K562 (cell line): Measurements from ENCODE around the gene PGBD4. TPM values are rescaled to one million over a fixed set of nuclear protein-coding genes. Genes with fewer than 3 reads are reported as not detected.

Experiments
- ATAC-seq: fragments of 200-7000 bp; cut with Tn5 transposase; 3 replicates; pipeline ENCODE4 v1.9.1; 2020; ENCODE audit warnings: moderate library complexity
- BruUV-seq: library from RNA; stranded (reverse); fragments of 400-500 nt; replicated peaks from 2 replicates; lab custom pipeline; 2021; lab: Mats Ljungman, UMichigan
- CTCF ChIA-PET: fragments of 300-600 bp; formaldehyde crosslinking; extraction: SDS; loops from one replicate; lab custom pipeline; 2021; ENCODE audit warnings: low intra/inter-chr PET ratio; lab: Yijun Ruan, JAX
- POLR2A ChIA-PET: fragments of 300-600, 350-650 bp; sonication (Branson Sonifier 250); formaldehyde crosslinking; extraction: SDS; loops from one replicate; lab custom pipeline; 2021; ENCODE audit warnings: antibody characterized with exemption, inconsistent platforms; lab: Yijun Ruan, JAX
- DNase-seq, 4 experiments: peaks; one replicate each; pipeline versions ENCODE4 v3.0.0 to v3.0.0-alpha.2; 2011 to 2018; ENCODE audit warnings: low spot score in 3 of 4, mixed read lengths in 3 of 4; ENCODE audit errors: extremely low read depth in 1 of 4
- FAIRE-seq: peaks from 2 replicates; lab custom pipeline; 2011; peaks lifted over from hg19 to GRCh38; lab: Jason Lieb, UNC
- H2AFZ ChIP-seq: 2 replicates; pipeline ENCODE4 v1.6.0; 2011; ENCODE audit warnings: low read depth, low read length, control low read depth, inconsistent platforms
- H3K27ac ChIP-seq: fragments of 200-600 bp; 3 replicates; pipeline ENCODE4 v1.8.0; 2011; ENCODE audit warnings: low read depth, mild to moderate bottlenecking, control low read depth, inconsistent platforms, low read length, moderate library complexity, mixed read lengths; ENCODE audit errors: extremely low read depth
- H3K27me3 ChIP-seq, 2 experiments: fragments of 300-600 bp in 1 of 2; 2 replicates in 1 of 2; 3 replicates in 1 of 2; pipeline versions ENCODE4 v1.6.0 to v1.8.0; 2011; ENCODE audit warnings: inconsistent platforms in 2 of 2, low read length in 2 of 2, mild to moderate bottlenecking in 1 of 2, mixed read lengths in 1 of 2, moderate library complexity in 1 of 2; ENCODE audit not compliant: control insufficient read depth in 2 of 2, insufficient read depth in 2 of 2
- H3K36me3 ChIP-seq: fragments of 300-600 bp; 3 replicates; pipeline ENCODE4 v1.8.0; 2011; ENCODE audit warnings: mild to moderate bottlenecking, low read length, inconsistent platforms; ENCODE audit not compliant: control insufficient read depth, insufficient read depth
- H3K4me1 ChIP-seq, 2 experiments: fragments of 200-600 bp in 1 of 2; replicated peaks in 1 of 2; 2 replicates in 1 of 2; 3 replicates in 1 of 2; pipeline versions ENCODE4 v1.5.1 to v1.8.0; 2011; ENCODE audit warnings: inconsistent platforms in 2 of 2, low read length in 2 of 2, mild to moderate bottlenecking in 1 of 2, mixed read lengths in 1 of 2, moderate library complexity in 1 of 2; ENCODE audit not compliant: control insufficient read depth in 2 of 2, insufficient read depth in 2 of 2
- H3K4me2 ChIP-seq: 2 replicates; pipeline ENCODE4 v1.6.1; 2011; ENCODE audit warnings: low read length, control low read depth, inconsistent platforms, mixed read lengths; ENCODE audit not compliant: insufficient read depth
- H3K4me3 ChIP-seq: fragments of 200-600 bp; sonication (generic), shearing (Covaris generic); 2 replicates; pipeline ENCODE4 v1.5.1; 2016; ENCODE audit warnings: control low read depth, inconsistent platforms
- H3K79me2 ChIP-seq: fragments of 200-600 bp; 3 replicates; pipeline ENCODE4 v1.8.0; 2011; ENCODE audit warnings: low read length, inconsistent platforms; ENCODE audit not compliant: control insufficient read depth, insufficient read depth
- H3K9ac ChIP-seq, 2 experiments: 2 replicates each; pipeline versions ENCODE4 v1.6.0 to v1.6.1; 2011; ENCODE audit warnings: low read depth in 2 of 2, low read length in 2 of 2, control low read depth in 1 of 2, inconsistent platforms in 1 of 2, mild to moderate bottlenecking in 1 of 2, mixed read lengths in 1 of 2; ENCODE audit not compliant: insufficient read depth in 1 of 2
- H3K9me1 ChIP-seq: one replicate; pipeline ENCODE4 v1.6.0; 2011; ENCODE audit warnings: inconsistent platforms, mild to moderate bottlenecking, low read length, moderate library complexity; ENCODE audit not compliant: control insufficient read depth, insufficient read depth
- H3K9me3 ChIP-seq: replicated peaks from 2 replicates; pipeline ENCODE4 v1.5.1; 2011; ENCODE audit warnings: low read depth, low read length, inconsistent platforms; ENCODE audit not compliant: control insufficient read depth, insufficient read depth
- H4K20me1 ChIP-seq: replicated peaks from 2 replicates; pipeline ENCODE4 v1.6.1; 2011; ENCODE audit warnings: low read length, inconsistent platforms, mixed read lengths; ENCODE audit not compliant: control insufficient read depth, insufficient read depth
- ATF7 ChIP-seq: fragments of 450-650 bp; IDR thresholded peaks from 2 replicates; pipeline ENCODE4 v1.7.1; 2014; ENCODE audit warnings: mild to moderate bottlenecking, moderate library complexity
- CHD7 ChIP-seq: fragments of 200-600 bp; sonication (generic); IDR thresholded peaks from one replicate; pipeline ENCODE4 v1.6.1; 2012; ENCODE audit warnings: mild to moderate bottlenecking, low read depth, low read length, inconsistent platforms
- FOXA1 ChIP-seq: fragments of 450-650 bp; IDR thresholded peaks from 2 replicates; pipeline ENCODE4 v1.6.1; 2016; ENCODE audit warnings: mild to moderate bottlenecking, borderline replicate concordance
- FOXJ2 ChIP-seq: fragments of 200-800 bp; sonication (Bioruptor generic); IDR thresholded peaks from 2 replicates; pipeline ENCODE4 v1.6.1; 2016; ENCODE audit warnings: missing genetic modification characterization, missing compliant biosample characterization
- IRF1 ChIP-seq: sonication (generic); formaldehyde crosslinking; IDR thresholded peaks from 2 replicates; pipeline ENCODE4 v1.8.0; 2022; ENCODE audit warnings: missing genetic modification reagents, mild to moderate bottlenecking, borderline replicate concordance
- IRF2 ChIP-seq: sonication (generic); formaldehyde crosslinking; IDR thresholded peaks from 2 replicates; pipeline ENCODE4 v1.8.1; 2022; ENCODE audit warnings: mild to moderate bottlenecking, missing genetic modification reagents
- JUN ChIP-seq, 2 experiments: sonication (generic) in 1 of 2; formaldehyde crosslinking in 1 of 2; IDR thresholded peaks; 2 replicates each; pipeline versions ENCODE4 v1.6.1 to v1.8.0; 2012 to 2022; ENCODE audit warnings: borderline replicate concordance in 2 of 2, mild to moderate bottlenecking in 2 of 2, improper control_type of control experiment in 1 of 2, low read depth in 1 of 2, low read length in 1 of 2, missing genetic modification reagents in 1 of 2
- SRSF3 ChIP-seq: fragments of 200-400 bp; formaldehyde crosslinking; IDR thresholded peaks from 2 replicates; pipeline ENCODE4 v1.6.1; 2016; ENCODE audit warnings: mild to moderate bottlenecking, low read length, moderate library complexity; ENCODE audit not compliant: insufficient read depth
- STAG1 ChIP-seq: sonication (generic); formaldehyde crosslinking; IDR thresholded peaks from 2 replicates; pipeline ENCODE4 v1.5.0; 2020; ENCODE audit warnings: missing genetic modification reagents, borderline replicate concordance
- ZNF274 ChIP-seq: IDR thresholded peaks from 2 replicates; pipeline ENCODE4 v1.6.1; 2011; ENCODE audit warnings: low read depth, mild to moderate bottlenecking, low read length, moderate library complexity, borderline replicate concordance
- WGBS: fragments of 100-300 bp; shearing (Covaris generic); methylation state at CpG from one replicate; pipeline ENCODE4 v1.1.6; 2016; ENCODE audit warnings: low coverage, mixed read lengths; ENCODE audit not compliant: insufficient coverage; ENCODE audit errors: missing lambda C conversion rate; 5-methylcytosine and 5-hydroxymethylcytosine counted together
- in situ Hi-C: fragments of 300-500 bp; cut with MboI; formaldehyde crosslinking; loops from 4 replicates; pipeline ENCODE4 v1.15.0; 2018; ENCODE audit warnings: inconsistent platforms, mixed read lengths
- intact Hi-C: fragments of 100-400 bp; cut with micrococcal nuclease; formaldehyde crosslinking; loops from 2 replicates; pipeline ENCODE4 v1.14.2; 2022
- polyA plus RNA-seq, 8 experiments: library from polyadenylated mRNA; depleted of rRNA in 4 of 8; stranded (reverse) in 5 of 8; unstranded in 3 of 8; fragments of >200 nt; fragmentation: Nextera tagmentation in 2 of 8; fragmentation: Illumina TruSeq in 1 of 8; extraction: Ambion mirVana in 2 of 8; extraction: Trizol in 1 of 8; gene quantifications; 2 replicates each; pipeline versions ENCODE4 v1.2.1 to v1.2.3, GENCODE V29; 2011 to 2014; ENCODE audit warnings: inconsistent platforms in 1 of 8, missing spikeins in 1 of 8
- total RNA-seq, 7 experiments: library from RNA; depleted of rRNA in 6 of 7; stranded (reverse); fragments of >200 nt in 6 of 7; fragmentation: Illumina TruSeq in 2 of 7; extraction: Trizol in 2 of 7; gene quantifications; 2 replicates each; pipeline versions ENCODE4 v1.2.1 to v1.2.3, GENCODE V29; 2011 to 2021; ENCODE audit warnings: low replicate concordance in 1 of 7

Gene PGBD4
- total and polyA plus RNA-seq, 9 of the 15 experiments (the other 6 are each of a cell fraction or from before 2014, with no cell fraction given): 2.1 to 4.9 (median 2.7) TPM

- H3K9ac ChIP-seq: no peak overlapping the region
- POLR2A ChIA-PET: interaction anchor here (0.6 to 1.8 kb wide), 4 partner anchors 9 to 153 kb away, joined by 3 to 4 read pairs (median 4); partner anchors contain the start of gene KATNBL1
- no peaks in the 10 kb centered on the region for H3K36me3 ChIP-seq
- TF ChIP-seq FOXA1 (no peak), IRF1 (CRISPR knock-in tag) (no peak), FOXJ2 (no peak), ATF7 (no peak), CHD7 (no peak), SRSF3 (no peak), IRF2 (CRISPR knock-in tag) (no peak), ZNF274 (no peak), JUN (IDR thresholded peaks at IDR 0.05; ENCODE audit: borderline replicate concordance, low read depth, low read length) (no peak), JUN (CRISPR knock-in tag; IDR thresholded peaks at IDR 0.05; ENCODE audit: borderline replicate concordance) (no peak), STAG1 (no peak)
- TF ChIP-seq, all 486 proteins: peak for 0
- Histone ChIP-seq H3K27me3 (peaks cover 2 to 4% of the 10 kb centered on the region in 2 experiments; a peak in 1 of 5 replicates), H3K9me1 (no peaks in the 10 kb centered on the region), H3K79me2 (no peaks in the 10 kb centered on the region), H3K4me2 (no peak overlapping the region), H3K9me3 (0 out of 2 replicates have a peak, but pooled peaks cover 2% of the 10 kb centered on the region), H3K27ac (no peak overlapping the region), H3K4me3 (no peak overlapping the region), H4K20me1 (no peaks in the 10 kb centered on the region), H2AFZ (no peak overlapping the region), H3K4me1 (no peaks in the 10 kb centered on the region)
- intact Hi-C loops (no loop called here), in situ Hi-C loops (no loop called here)
- 9% methylated on average over 5 of the region's 5 CpGs for WGBS
- ATAC-seq: no peak
- DNase-seq: no peak
- no peak for FAIRE-seq
- CTCF ChIA-PET: no interaction called here
- BruUV-seq: no TSS peak
Measured at GRCh38 chr15:34056911-34057310, 45.0 kb upstream of the PGBD4 start.
